ENCODE results near the gene SMYD3. TPM values are rescaled to one million over a fixed set of nuclear protein-coding genes. Genes with fewer than 3 reads are reported as not detected.

Gene SMYD3
- total RNA-seq, 4 donors from 2014 or later, result 12.0 to 15.0 (median 13.2) TPM

- no peaks in the 10 kb centered on the region for H3K27me3 ChIP-seq
- no peaks in the 10 kb centered on the region for H3K9me3 ChIP-seq
- no peak overlapping the region for H3K27ac ChIP-seq (replicated peaks in 1 of 4)
- no peak for TF ChIP-seq POLR2AphosphoS5 (IDR thresholded peaks at IDR 0.05)
- TF ChIP-seq CTCF (IDR thresholded peaks at IDR 0.05), result no peak
- TF ChIP-seq EP300 (IDR thresholded peaks at IDR 0.05), result no peak
- TF ChIP-seq POLR2A (IDR thresholded peaks at IDR 0.05; ENCODE audit: low read depth), result no peak
- no peaks in the 10 kb centered on the region for H3K4me1 ChIP-seq
- no peaks in the 10 kb centered on the region for H3K36me3 ChIP-seq
- intact Hi-C loops (cut with DNase I), result no loop called here
- WGBS, result 94% methylated on average over 19 of the region's 19 CpGs
- no peak for DNase-seq (ENCODE audit: extremely low spot score)
- no peak overlapping the region for H3K4me3 ChIP-seq
These were observed 88.3 kb downstream of the SMYD3 start for GRCh38 chr1:246418565-246419312.

- H3K36me3 ChIP-seq, result no peaks in the 10 kb centered on the region
- WGBS, result 86% methylated on average over 6 of the region's 6 CpGs
- H3K9me3 ChIP-seq, result no peaks in the 10 kb centered on the region
- H3K4me3 ChIP-seq, result no peak overlapping the region
- H3K4me1 ChIP-seq, result no peaks in the 10 kb centered on the region
- no peak for DNase-seq (ENCODE audit: extremely low spot score)
- intact Hi-C loops (cut with DNase I), result no loop called here
- no peaks in the 10 kb centered on the region for H3K27me3 ChIP-seq
- H3K27ac ChIP-seq (replicated peaks in 1 of 4), result no peak overlapping the region
- TF ChIP-seq EP300 (IDR thresholded peaks at IDR 0.05) (no peak), POLR2AphosphoS5 (IDR thresholded peaks at IDR 0.05) (no peak), CTCF (IDR thresholded peaks at IDR 0.05) (no peak), POLR2A (IDR thresholded peaks at IDR 0.05; ENCODE audit: low read depth) (no peak)
These were observed 89.1 kb downstream of the SMYD3 start for GRCh38 chr1:246417813-246418564.

- H3K27me3 ChIP-seq, result no peaks in the 10 kb centered on the region
- intact Hi-C loops (cut with DNase I), result no loop called here
- WGBS, result 59% methylated on average over 4 of the region's 4 CpGs
- no peaks in the 10 kb centered on the region for H3K9me3 ChIP-seq
- no peaks in the 10 kb centered on the region for H3K36me3 ChIP-seq
- no peak for DNase-seq (ENCODE audit: extremely low spot score)
- no peak overlapping the region for H3K4me3 ChIP-seq
- H3K4me1 ChIP-seq, result no peaks in the 10 kb centered on the region
- TF ChIP-seq POLR2AphosphoS5 (IDR thresholded peaks at IDR 0.05) (no peak), EP300 (IDR thresholded peaks at IDR 0.05) (no peak), POLR2A (IDR thresholded peaks at IDR 0.05; ENCODE audit: low read depth) (no peak), CTCF (IDR thresholded peaks at IDR 0.05) (no peak)
- no peak overlapping the region for H3K27ac ChIP-seq (replicated peaks in 1 of 4)
These were observed 89.8 kb downstream of the SMYD3 start for GRCh38 chr1:246417152-246417812.

GRCh38 chr1:246416261-246416660 is 90.8 kb downstream of the SMYD3 start:
- Histone ChIP-seq H3K4me3 (no peak overlapping the region), H3K27me3 (no peaks in the 10 kb centered on the region), H3K27ac (replicated peaks in 1 of 4) (no peak overlapping the region), H3K9me3 (no peaks in the 10 kb centered on the region), H3K36me3 (no peaks in the 10 kb centered on the region), H3K4me1 (no peaks in the 10 kb centered on the region)
- no peak for DNase-seq (ENCODE audit: extremely low spot score)
- intact Hi-C loops (cut with DNase I), result no loop called here
- WGBS, result 73% methylated on average over 1 of the region's 1 CpG
- no peak for TF ChIP-seq POLR2A (IDR thresholded peaks at IDR 0.05; ENCODE audit: low read depth)
- no peak for TF ChIP-seq CTCF (IDR thresholded peaks at IDR 0.05)
- TF ChIP-seq EP300 (IDR thresholded peaks at IDR 0.05), result no peak
- TF ChIP-seq POLR2AphosphoS5 (IDR thresholded peaks at IDR 0.05), result no peak
